Nephron progenitor cell (in vitro differentiated cells): ENCODE results near the gene MACROH2A2.

Experiments
- DNase-seq: peaks from one replicate; pipeline ENCODE4 v3.0.0; 2021
- H3K27ac Mint-ChIP-seq: 2 replicates; pipeline ENCODE4 v1.8.0; 2021; ENCODE audit warnings: mild to moderate bottlenecking, moderate library complexity, mixed read lengths
- H3K27me3 Mint-ChIP-seq: 2 replicates; pipeline ENCODE4 v1.8.0; 2021; ENCODE audit warnings: mild to moderate bottlenecking, low read depth, mixed read lengths; ENCODE audit not compliant: poor library complexity
- H3K36me3 Mint-ChIP-seq: 2 replicates; pipeline ENCODE4 v1.8.0; 2021; ENCODE audit warnings: low read depth, mixed read lengths
- H3K4me1 Mint-ChIP-seq: 2 replicates; pipeline ENCODE4 v1.8.0; 2021; ENCODE audit warnings: mixed read lengths
- H3K4me3 Mint-ChIP-seq: 2 replicates; pipeline ENCODE4 v1.8.0; 2021; ENCODE audit warnings: mild to moderate bottlenecking, moderate library complexity, mixed read lengths
- H3K9me3 Mint-ChIP-seq: 2 replicates; pipeline ENCODE4 v1.8.0; 2021; ENCODE audit warnings: mild to moderate bottlenecking, moderate library complexity, mixed read lengths
- TF ChIP-seq, protein P1 (sequence below): fragments of 200-600 bp; sonication (generic); IDR thresholded peaks from 2 replicates; pipeline ENCODE4 v1.5.0; 2021; ENCODE audit warnings: antibody characterized with exemption

Gene MACROH2A2

DNA sequence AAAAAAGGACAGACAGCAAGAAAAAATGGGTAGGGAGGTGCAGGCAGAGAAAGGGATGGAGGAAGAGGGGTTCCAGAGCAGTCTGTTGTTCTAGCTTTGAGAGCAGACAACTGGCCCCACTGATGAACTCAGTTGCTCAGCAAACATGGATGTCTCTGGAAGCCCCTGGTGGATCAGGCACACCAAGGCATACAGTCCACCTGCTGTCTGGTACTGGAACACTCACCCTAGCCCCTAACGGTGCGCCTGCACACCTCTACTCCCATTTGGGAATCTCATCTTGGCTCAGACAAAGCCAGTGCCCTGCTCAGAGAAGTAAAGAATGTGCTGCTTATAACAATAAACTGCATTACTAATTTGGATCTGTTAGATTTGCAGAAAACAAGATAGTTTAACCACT, 7.7 kb downstream of the MACROH2A2 start:
- TF ChIP-seq, protein P1, sequence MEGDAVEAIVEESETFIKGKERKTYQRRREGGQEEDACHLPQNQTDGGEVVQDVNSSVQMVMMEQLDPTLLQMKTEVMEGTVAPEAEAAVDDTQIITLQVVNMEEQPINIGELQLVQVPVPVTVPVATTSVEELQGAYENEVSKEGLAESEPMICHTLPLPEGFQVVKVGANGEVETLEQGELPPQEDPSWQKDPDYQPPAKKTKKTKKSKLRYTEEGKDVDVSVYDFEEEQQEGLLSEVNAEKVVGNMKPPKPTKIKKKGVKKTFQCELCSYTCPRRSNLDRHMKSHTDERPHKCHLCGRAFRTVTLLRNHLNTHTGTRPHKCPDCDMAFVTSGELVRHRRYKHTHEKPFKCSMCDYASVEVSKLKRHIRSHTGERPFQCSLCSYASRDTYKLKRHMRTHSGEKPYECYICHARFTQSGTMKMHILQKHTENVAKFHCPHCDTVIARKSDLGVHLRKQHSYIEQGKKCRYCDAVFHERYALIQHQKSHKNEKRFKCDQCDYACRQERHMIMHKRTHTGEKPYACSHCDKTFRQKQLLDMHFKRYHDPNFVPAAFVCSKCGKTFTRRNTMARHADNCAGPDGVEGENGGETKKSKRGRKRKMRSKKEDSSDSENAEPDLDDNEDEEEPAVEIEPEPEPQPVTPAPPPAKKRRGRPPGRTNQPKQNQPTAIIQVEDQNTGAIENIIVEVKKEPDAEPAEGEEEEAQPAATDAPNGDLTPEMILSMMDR = no peak
- no peak overlapping the region for H3K4me3 Mint-ChIP-seq
- H3K4me1 Mint-ChIP-seq = peaks cover 44% of the 10 kb centered on the region
- H3K36me3 Mint-ChIP-seq = peaks cover 32% of the 10 kb centered on the region
- DNase-seq = no peak
- no peak overlapping the region for H3K27ac Mint-ChIP-seq
- no peaks in the 10 kb centered on the region for H3K9me3 Mint-ChIP-seq
- peaks cover 6% of the 10 kb centered on the region for H3K27me3 Mint-ChIP-seq

DNA sequence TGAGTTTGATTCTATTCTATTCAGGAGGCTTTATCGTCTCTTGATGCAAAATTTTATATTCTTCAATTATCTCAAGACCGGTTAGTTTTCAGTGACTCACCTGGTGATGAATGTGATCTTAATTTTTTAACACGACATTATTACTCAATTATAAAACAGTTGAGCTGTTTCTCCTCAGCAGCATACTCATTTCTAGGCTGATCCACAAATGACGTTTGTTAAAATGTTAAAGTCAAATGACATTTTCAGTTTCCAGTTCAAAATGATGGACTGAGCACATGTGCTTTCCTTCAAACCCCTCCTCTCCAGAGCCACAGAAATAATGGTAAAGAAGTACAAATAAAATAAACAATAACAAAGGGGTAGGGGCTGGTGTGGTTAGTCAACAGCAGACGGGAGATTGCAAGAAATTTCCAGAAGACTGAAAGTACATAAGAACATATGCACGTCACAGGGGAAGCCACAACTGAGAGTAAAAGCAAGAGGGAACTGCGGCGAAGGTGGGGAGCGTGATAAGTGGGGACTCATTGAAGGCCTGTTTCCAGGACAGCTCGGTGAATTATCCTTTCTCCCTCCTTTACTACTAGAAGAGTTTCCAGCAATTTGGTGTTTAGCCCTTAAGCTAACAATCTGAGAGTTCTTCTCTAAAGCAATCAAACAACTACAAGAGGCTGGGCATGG, 10.9 kb downstream of the MACROH2A2 start:
- Mint-ChIP-seq H3K27me3 (peaks cover 9% of the 10 kb centered on the region), H3K27ac (peak overlapping the region; percentile 10), H3K9me3 (peaks cover 5% of the 10 kb centered on the region), H3K4me1 (peaks cover 34% of the 10 kb centered on the region), H3K36me3 (peaks cover 55% of the 10 kb centered on the region), H3K4me3 (no peak overlapping the region)
- TF ChIP-seq, protein P1 = no peak
- DNase-seq = no peak

DNA sequence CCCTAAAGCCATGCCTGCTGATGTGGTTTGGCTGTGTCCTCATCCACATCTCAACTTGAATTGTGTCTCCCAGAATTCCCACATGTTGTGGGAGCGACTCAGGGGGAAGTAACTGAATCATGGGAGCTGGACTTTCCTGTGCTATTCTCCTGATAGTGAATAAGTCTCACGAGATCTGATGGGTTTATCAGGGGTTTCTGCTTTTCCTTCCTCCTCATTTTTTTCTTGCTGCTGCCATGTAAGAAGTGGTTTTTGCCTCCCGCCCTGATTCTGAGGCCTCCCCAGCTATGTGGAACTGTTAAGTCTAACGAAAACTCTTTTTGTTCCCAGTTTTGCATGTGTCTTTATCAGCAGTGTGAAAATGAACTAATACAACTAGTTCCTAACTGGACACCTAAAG, 11.8 kb downstream of the MACROH2A2 start:
- H3K27ac Mint-ChIP-seq = peak overlapping the region; percentile 31
- no peak for DNase-seq
- H3K4me1 Mint-ChIP-seq = peaks cover 41% of the 10 kb centered on the region
- TF ChIP-seq, protein P1 = no peak
- H3K36me3 Mint-ChIP-seq = peaks cover 56% of the 10 kb centered on the region
- H3K9me3 Mint-ChIP-seq = peaks cover 5% of the 10 kb centered on the region
- H3K4me3 Mint-ChIP-seq = no peak overlapping the region
- peaks cover 9% of the 10 kb centered on the region for H3K27me3 Mint-ChIP-seq

DNA sequence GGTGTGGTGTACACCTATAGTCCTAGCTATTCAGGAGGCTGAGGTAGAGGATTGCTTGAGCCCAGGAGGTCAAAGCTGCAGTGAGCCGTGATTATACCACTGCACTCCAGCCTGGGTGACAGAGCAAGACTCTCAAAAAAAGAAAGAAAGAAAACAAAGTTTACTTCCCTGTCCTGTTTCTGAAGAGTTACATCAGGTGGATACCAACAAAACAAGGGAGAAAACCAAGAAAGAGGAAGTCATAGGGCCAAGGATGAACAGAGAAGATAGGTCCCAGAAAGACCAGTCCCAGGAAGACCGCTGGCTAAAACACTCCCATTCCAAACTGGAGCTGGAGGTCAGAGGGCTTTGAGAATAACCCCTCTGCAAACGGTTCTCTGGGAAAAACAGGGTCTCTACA, 13.5 kb downstream of the MACROH2A2 start:
- DNase-seq = no peak
- H3K36me3 Mint-ChIP-seq = peaks cover 56% of the 10 kb centered on the region
- no peak overlapping the region for H3K4me3 Mint-ChIP-seq
- peaks cover 36% of the 10 kb centered on the region for H3K4me1 Mint-ChIP-seq
- no peak overlapping the region for H3K27ac Mint-ChIP-seq
- peaks cover 5% of the 10 kb centered on the region for H3K9me3 Mint-ChIP-seq
- H3K27me3 Mint-ChIP-seq = peaks cover 3% of the 10 kb centered on the region
- TF ChIP-seq, protein P1 = no peak

DNA sequence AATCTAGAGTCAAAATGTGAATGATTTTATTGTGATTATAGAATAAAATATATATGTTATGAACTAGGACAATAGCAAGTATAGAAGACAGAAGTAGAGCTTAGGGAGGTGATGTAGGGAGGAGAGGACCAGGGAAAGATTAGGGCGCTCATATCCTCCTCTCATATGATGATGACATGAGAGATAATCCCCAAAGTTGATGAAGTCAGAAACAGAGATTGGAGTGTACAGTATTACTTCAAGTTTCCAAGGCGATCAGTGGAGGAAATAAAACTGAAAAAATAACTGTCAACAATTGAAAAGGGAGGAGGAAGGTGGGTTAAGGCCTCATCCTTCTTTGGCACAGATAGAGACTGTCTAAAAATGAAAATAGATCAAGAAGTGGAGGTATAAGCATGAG, 14.9 kb downstream of the MACROH2A2 start:
- Mint-ChIP-seq H3K27ac (no peak overlapping the region), H3K36me3 (peaks cover 56% of the 10 kb centered on the region), H3K4me3 (no peak overlapping the region), H3K27me3 (peaks cover 3% of the 10 kb centered on the region), H3K4me1 (peaks cover 27% of the 10 kb centered on the region), H3K9me3 (peaks cover 5% of the 10 kb centered on the region)
- TF ChIP-seq, protein P1 = no peak
- no peak for DNase-seq

DNA sequence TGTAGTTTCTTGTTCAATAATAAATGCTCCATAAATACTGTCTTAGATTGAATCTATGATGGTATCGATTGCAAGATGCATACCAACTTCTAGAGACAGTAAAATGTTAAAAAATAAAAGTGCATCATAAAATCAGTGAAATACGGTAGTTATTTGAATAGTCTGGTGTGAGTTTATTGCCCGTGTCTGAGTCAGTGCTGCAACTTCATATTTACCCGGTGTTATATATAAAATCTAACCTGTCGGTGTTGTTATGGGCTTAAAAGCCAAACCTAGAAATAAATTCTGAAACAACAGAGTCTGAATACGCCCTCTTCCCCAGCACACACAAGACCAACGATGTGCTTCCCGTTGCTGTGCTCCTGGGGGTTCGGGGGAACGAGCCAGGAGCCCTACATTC, 16.3 kb downstream of the MACROH2A2 start:
- peaks cover 33% of the 10 kb centered on the region for H3K4me1 Mint-ChIP-seq
- no peak overlapping the region for H3K27ac Mint-ChIP-seq
- H3K9me3 Mint-ChIP-seq = peaks cover 5% of the 10 kb centered on the region
- peaks cover 3% of the 10 kb centered on the region for H3K27me3 Mint-ChIP-seq
- H3K36me3 Mint-ChIP-seq = peaks cover 48% of the 10 kb centered on the region
- H3K4me3 Mint-ChIP-seq = no peak overlapping the region
- no peak for DNase-seq
- TF ChIP-seq, protein P1 = no peak
